Measurements from ENCODE around the gene PFKFB2.

Gene PFKFB2

GRCh38 chr1:207052911-207053769 is at the start of gene PFKFB2:
Gene PFKFB2, plus strand, starts transcription at chr1:207053275. Its CDS starts 1,443 bp downstream, at chr1:207054718.
- DNase-seq (ENCODE audit: low spot score) = peak; percentile 91

- peak; percentile 84 for DNase-seq (ENCODE audit: low spot score)
Measured at GRCh38 chr1:207004931-207005830, 47.9 kb upstream of the PFKFB2 start.

GRCh38 chr1:207006083-207006482 is 47.0 kb upstream of the PFKFB2 start:
- no peak for DNase-seq (ENCODE audit: low spot score)

GRCh38 chr1:207006914-207007313 is 46.2 kb upstream of the PFKFB2 start:
- no peak for DNase-seq (ENCODE audit: low spot score)

- DNase-seq (ENCODE audit: low spot score) = peak; percentile 90
Measured at GRCh38 chr1:207007352-207008033, 45.6 kb upstream of the PFKFB2 start.

GRCh38 chr1:207009182-207009850 is 43.8 kb upstream of the PFKFB2 start:
- DNase-seq (ENCODE audit: low spot score) = no peak

- no peak for DNase-seq (ENCODE audit: low spot score)
Measured at GRCh38 chr1:207009945-207010344, 43.1 kb upstream of the PFKFB2 start.

GRCh38 chr1:207010726-207011125 is 42.3 kb upstream of the PFKFB2 start:
- no peak for DNase-seq (ENCODE audit: low spot score)

- no peak for DNase-seq (ENCODE audit: low spot score)
Measured at GRCh38 chr1:207013321-207014085, 39.6 kb upstream of the PFKFB2 start.

- DNase-seq (ENCODE audit: low spot score) = no peak
Measured at GRCh38 chr1:207014728-207015127, 38.3 kb upstream of the PFKFB2 start.

GRCh38 chr1:207015791-207016190 is 37.3 kb upstream of the PFKFB2 start:
- no peak for DNase-seq (ENCODE audit: low spot score)

- no peak for DNase-seq (ENCODE audit: low spot score)
Measured at GRCh38 chr1:207017615-207018559, 35.2 kb upstream of the PFKFB2 start.

- DNase-seq (ENCODE audit: low spot score) = no peak
Measured at GRCh38 chr1:207018707-207019106, 34.4 kb upstream of the PFKFB2 start.

- no peak for DNase-seq (ENCODE audit: low spot score)
Measured at GRCh38 chr1:207019161-207019560, 33.9 kb upstream of the PFKFB2 start.

GRCh38 chr1:207019661-207020060 is 33.4 kb upstream of the PFKFB2 start:
- no peak for DNase-seq (ENCODE audit: low spot score)

- no peak for DNase-seq (ENCODE audit: low spot score)
Measured at GRCh38 chr1:207020065-207020708, 32.9 kb upstream of the PFKFB2 start.

GRCh38 chr1:207020709-207021107 is 32.4 kb upstream of the PFKFB2 start:
- no peak for DNase-seq (ENCODE audit: low spot score)

GRCh38 chr1:207021139-207021861 is 31.8 kb upstream of the PFKFB2 start:
- no peak for DNase-seq (ENCODE audit: low spot score)

Measured in GM03348 (cell line).